K562 (cell line): ENCODE results near the gene UBE2G2. TPM values are rescaled to one million over a fixed set of nuclear protein-coding genes. Genes with fewer than 3 reads are reported as not detected.
A peak's percentile ranks its signal among the peaks of the same experiment; 100 is the strongest.

Experiments used
- GABPB1 ChIP-seq: sonication (generic); formaldehyde crosslinking; IDR thresholded peaks from 2 replicates; pipeline ENCODE4 v1.8.0; 2022; ENCODE audit warnings: mild to moderate bottlenecking, missing genetic modification reagents
- HCFC1 ChIP-seq: IDR thresholded peaks from 2 replicates; pipeline ENCODE4 v1.6.1; 2012; ENCODE audit warnings: low read depth, low read length, improper control_type of control experiment
- IRF2 ChIP-seq: sonication (generic); formaldehyde crosslinking; IDR thresholded peaks from 2 replicates; pipeline ENCODE4 v1.8.1; 2022; ENCODE audit warnings: mild to moderate bottlenecking, missing genetic modification reagents
- LARP7 ChIP-seq: fragments of 450-650 bp; IDR thresholded peaks from 2 replicates; pipeline ENCODE4 v1.6.1; 2016
- MCM3 ChIP-seq: fragments of 450-650 bp; IDR thresholded peaks from 2 replicates; pipeline ENCODE4 v1.6.1; 2016
- MEIS2 ChIP-seq: fragments of 450-650 bp; IDR thresholded peaks from 2 replicates; pipeline ENCODE4 v1.6.1; 2014; ENCODE audit warnings: mild to moderate bottlenecking; ENCODE audit not compliant: partially characterized antibody
- MIER1 ChIP-seq: fragments of 450-650 bp; IDR thresholded peaks from 2 replicates; pipeline ENCODE4 v1.6.1; 2016; ENCODE audit warnings: antibody characterized with exemption, mild to moderate bottlenecking, low read depth
- NCOA1 ChIP-seq: fragments of 450-650 bp; IDR thresholded peaks from 2 replicates; pipeline ENCODE4 v1.6.1; 2016; ENCODE audit warnings: low read depth
- SLC30A9 ChIP-seq: fragments of 250-450 bp; sonication (Bioruptor Pico); IDR thresholded peaks from 2 replicates; pipeline ENCODE4 v1.8.0; 2022; ENCODE audit warnings: mild to moderate bottlenecking, moderate library complexity
- SMAD4 ChIP-seq: fragments of 250-450 bp; sonication (Bioruptor Pico); conservative IDR thresholded peaks from 2 replicates; pipeline ENCODE4 v1.8.0; 2021; ENCODE audit warnings: inconsistent platforms, mild to moderate bottlenecking, moderate library complexity
- SNRNP70 ChIP-seq: fragments of 200-400 bp; formaldehyde crosslinking; optimal IDR thresholded peaks from 2 replicates; pipeline ENCODE3; 2017; ENCODE audit warnings: low read depth, low read length
- TCF7 ChIP-seq: sonication (generic); IDR thresholded peaks from 2 replicates; pipeline ENCODE4 v1.6.1; 2016; ENCODE audit warnings: antibody characterized with exemption, borderline replicate concordance
- XRCC5 ChIP-seq: fragments of 200-400 bp; formaldehyde crosslinking; IDR thresholded peaks from 2 replicates; pipeline ENCODE4 v1.6.1; 2017; ENCODE audit warnings: low read depth, mild to moderate bottlenecking, low read length
- ZC3H4 ChIP-seq: sonication (generic); formaldehyde crosslinking; IDR thresholded peaks from 2 replicates; pipeline ENCODE4 v1.9.0; 2021; ENCODE audit warnings: missing genetic modification reagents, borderline replicate concordance
- ZNF408 ChIP-seq: fragments of 250-450 bp; sonication (Bioruptor Pico); IDR thresholded peaks from 2 replicates; pipeline ENCODE4 v1.4.0; 2020; ENCODE audit warnings: low read depth, mild to moderate bottlenecking, moderate library complexity
- polyA plus RNA-seq, 8 experiments: library from polyadenylated mRNA; depleted of rRNA in 4 of 8; stranded (reverse) in 5 of 8; unstranded in 3 of 8; fragments of >200 nt; fragmentation: Nextera tagmentation in 2 of 8; fragmentation: Illumina TruSeq in 1 of 8; extraction: Ambion mirVana in 2 of 8; extraction: Trizol in 1 of 8; gene quantifications; 2 replicates each; pipeline versions ENCODE4 v1.2.1 to v1.2.3, GENCODE V29; 2011 to 2014; ENCODE audit warnings: inconsistent platforms in 1 of 8, missing spikeins in 1 of 8
- total RNA-seq, 7 experiments: library from RNA; depleted of rRNA in 6 of 7; stranded (reverse); fragments of >200 nt in 6 of 7; fragmentation: Illumina TruSeq in 2 of 7; extraction: Trizol in 2 of 7; gene quantifications; 2 replicates each; pipeline versions ENCODE4 v1.2.1 to v1.2.3, GENCODE V29; 2011 to 2021; ENCODE audit warnings: low replicate concordance in 1 of 7
- TF ChIP-seq, protein P1 (sequence below): fragments of 250-450 bp; sonication (Bioruptor Pico); IDR thresholded peaks from 2 replicates; pipeline ENCODE4 v1.5.0; 2021; ENCODE audit warnings: mild to moderate bottlenecking, borderline replicate concordance
- TF ChIP-seq, protein P2 (sequence below): fragments of 250-450 bp; sonication (Bioruptor Pico); IDR thresholded peaks from 2 replicates; pipeline ENCODE4 v1.5.1; 2021; ENCODE audit warnings: mild to moderate bottlenecking
- TF ChIP-seq, protein P3 (sequence below): fragments of 250-450 bp; sonication (Bioruptor Pico); IDR thresholded peaks from 2 replicates; pipeline ENCODE4 v1.8.0; 2021; ENCODE audit warnings: moderate library complexity, mild to moderate bottlenecking, inconsistent platforms
- TF ChIP-seq, protein P4 (sequence below): fragments of 450-650 bp; IDR thresholded peaks from 2 replicates; pipeline ENCODE4 v1.6.1; 2016

The UBE2G2 gene
- total and polyA plus RNA-seq, 9 of the 15 experiments (the other 6 are each of a cell fraction or from before 2014, with no cell fraction given) = 47.5 to 225 (median 140) TPM

DNA sequence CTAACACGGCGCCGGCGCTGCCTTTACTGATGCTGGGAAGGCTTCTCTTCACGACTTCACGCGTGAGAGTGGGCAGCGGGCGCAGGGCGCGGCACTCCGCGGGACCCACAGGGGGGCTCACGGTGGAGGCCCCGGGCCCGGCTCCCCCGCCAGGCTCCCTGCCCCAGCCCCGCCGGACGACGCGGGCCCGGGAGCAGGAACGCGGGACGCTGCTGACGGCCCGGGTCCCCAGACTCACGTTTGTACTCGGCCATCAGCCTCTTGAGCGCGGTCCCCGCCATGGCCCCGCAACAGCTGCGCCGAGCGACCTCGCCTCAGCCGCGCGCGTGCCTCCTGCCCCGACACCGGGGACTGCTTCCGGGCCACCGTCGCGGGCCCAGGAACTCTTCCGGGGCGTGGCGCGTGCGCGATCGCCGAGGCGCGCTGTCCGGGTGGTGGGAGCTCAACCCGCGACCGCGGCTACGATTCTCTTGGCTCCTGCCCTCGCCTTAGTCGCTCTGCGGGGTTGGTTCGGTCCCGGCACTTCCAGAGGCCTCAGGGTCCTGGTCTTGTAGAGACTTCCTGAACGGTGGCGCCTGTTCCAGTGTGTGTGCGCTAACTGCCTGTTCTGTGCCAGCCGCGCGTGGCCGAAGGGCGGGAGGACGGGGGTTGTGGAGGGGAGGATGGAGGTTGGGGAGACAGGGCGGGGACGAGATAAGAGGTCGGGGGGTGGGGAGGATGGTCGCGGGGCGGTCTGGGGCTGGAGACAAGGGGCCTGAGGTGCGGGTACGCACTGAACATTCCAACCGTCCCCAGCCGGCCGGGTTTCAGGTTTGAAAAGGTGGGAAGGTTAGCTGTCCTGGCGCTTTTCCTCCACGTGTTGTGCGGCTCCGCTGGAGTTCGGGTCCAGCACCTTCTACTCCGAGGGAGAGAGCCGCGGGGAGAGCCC lies at the start of gene UBE2G2 (continued):
- TF ChIP-seq, protein P1, sequence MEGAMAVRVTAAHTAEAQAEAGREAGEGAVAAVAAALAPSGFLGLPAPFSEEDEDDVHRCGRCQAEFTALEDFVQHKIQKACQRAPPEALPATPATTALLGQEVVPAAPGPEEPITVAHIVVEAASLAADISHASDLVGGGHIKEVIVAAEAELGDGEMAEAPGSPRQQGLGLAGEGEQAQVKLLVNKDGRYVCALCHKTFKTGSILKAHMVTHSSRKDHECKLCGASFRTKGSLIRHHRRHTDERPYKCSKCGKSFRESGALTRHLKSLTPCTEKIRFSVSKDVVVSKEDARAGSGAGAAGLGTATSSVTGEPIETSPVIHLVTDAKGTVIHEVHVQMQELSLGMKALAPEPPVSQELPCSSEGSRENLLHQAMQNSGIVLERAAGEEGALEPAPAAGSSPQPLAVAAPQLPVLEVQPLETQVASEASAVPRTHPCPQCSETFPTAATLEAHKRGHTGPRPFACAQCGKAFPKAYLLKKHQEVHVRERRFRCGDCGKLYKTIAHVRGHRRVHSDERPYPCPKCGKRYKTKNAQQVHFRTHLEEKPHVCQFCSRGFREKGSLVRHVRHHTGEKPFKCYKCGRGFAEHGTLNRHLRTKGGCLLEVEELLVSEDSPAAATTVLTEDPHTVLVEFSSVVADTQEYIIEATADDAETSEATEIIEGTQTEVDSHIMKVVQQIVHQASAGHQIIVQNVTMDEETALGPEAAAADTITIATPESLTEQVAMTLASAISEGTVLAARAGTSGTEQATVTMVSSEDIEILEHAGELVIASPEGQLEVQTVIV (CRISPR knock-in tag) = no peak
- TF ChIP-seq NCOA1 (no peak), HCFC1 (peak; percentile 86), XRCC5 (no peak), SNRNP70 (no peak), MEIS2 (peak; percentile 30), SMAD4 (CRISPR knock-in tag) (peak; percentile 55), SLC30A9 (CRISPR knock-in tag) (no peak), TCF7 (no peak), GABPB1 (CRISPR knock-in tag) (peak; percentile 99), ZC3H4 (no peak), LARP7 (peak; percentile 79; the same call in 1 of the 2 replicates), IRF2 (CRISPR knock-in tag) (no peak), MCM3 (no peak), MIER1 (0 out of 2 replicates have a peak, but pooled peaks have one; percentile 18), ZNF408 (CRISPR knock-in tag) (no peak)
- TF ChIP-seq, protein P2, sequence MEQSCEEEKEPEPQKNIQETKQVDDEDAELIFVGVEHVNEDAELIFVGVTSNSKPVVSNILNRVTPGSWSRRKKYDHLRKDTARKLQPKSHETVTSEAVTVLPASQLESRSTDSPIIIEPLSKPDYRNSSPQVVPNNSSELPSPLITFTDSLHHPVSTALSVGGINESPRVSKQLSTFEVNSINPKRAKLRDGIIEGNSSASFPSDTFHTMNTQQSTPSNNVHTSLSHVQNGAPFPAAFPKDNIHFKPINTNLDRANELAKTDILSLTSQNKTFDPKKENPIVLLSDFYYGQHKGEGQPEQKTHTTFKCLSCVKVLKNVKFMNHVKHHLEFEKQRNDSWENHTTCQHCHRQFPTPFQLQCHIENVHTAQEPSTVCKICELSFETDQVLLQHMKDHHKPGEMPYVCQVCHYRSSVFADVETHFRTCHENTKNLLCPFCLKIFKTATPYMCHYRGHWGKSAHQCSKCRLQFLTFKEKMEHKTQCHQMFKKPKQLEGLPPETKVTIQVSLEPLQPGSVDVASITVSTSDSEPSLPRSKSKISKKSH (CRISPR knock-in tag) = no peak
- TF ChIP-seq, protein P3, sequence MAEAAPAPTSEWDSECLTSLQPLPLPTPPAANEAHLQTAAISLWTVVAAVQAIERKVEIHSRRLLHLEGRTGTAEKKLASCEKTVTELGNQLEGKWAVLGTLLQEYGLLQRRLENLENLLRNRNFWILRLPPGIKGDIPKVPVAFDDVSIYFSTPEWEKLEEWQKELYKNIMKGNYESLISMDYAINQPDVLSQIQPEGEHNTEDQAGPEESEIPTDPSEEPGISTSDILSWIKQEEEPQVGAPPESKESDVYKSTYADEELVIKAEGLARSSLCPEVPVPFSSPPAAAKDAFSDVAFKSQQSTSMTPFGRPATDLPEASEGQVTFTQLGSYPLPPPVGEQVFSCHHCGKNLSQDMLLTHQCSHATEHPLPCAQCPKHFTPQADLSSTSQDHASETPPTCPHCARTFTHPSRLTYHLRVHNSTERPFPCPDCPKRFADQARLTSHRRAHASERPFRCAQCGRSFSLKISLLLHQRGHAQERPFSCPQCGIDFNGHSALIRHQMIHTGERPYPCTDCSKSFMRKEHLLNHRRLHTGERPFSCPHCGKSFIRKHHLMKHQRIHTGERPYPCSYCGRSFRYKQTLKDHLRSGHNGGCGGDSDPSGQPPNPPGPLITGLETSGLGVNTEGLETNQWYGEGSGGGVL = no peak
- TF ChIP-seq, protein P4, sequence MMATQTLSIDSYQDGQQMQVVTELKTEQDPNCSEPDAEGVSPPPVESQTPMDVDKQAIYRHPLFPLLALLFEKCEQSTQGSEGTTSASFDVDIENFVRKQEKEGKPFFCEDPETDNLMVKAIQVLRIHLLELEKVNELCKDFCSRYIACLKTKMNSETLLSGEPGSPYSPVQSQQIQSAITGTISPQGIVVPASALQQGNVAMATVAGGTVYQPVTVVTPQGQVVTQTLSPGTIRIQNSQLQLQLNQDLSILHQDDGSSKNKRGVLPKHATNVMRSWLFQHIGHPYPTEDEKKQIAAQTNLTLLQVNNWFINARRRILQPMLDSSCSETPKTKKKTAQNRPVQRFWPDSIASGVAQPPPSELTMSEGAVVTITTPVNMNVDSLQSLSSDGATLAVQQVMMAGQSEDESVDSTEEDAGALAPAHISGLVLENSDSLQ = peak; percentile 42; the same call in 1 of the 2 replicates
